Body of pancreas (tissue), 4 donors: ENCODE measurements around the gene PTPRN2.

Source experiments
- POLR2A ChIP-seq, 3 donors: fragments of 450-650 bp; IDR thresholded peaks; one replicate each; pipeline ENCODE4 v1.6.1; 2016; ENCODE audit warnings: antibody characterized with exemption in 3 of 3, mild to moderate bottlenecking in 2 of 3
- TF ChIP-seq, protein P1 (sequence below), 7 experiments: fragments of 450-650 bp in 4 of 7; fragments of 200-600 bp in 3 of 7; sonication (generic) in 3 of 7; IDR thresholded peaks; one replicate each; pipeline ENCODE4 v1.5.1; 2016 to 2019; ENCODE audit warnings: antibody characterized with exemption in 7 of 7

DNA sequence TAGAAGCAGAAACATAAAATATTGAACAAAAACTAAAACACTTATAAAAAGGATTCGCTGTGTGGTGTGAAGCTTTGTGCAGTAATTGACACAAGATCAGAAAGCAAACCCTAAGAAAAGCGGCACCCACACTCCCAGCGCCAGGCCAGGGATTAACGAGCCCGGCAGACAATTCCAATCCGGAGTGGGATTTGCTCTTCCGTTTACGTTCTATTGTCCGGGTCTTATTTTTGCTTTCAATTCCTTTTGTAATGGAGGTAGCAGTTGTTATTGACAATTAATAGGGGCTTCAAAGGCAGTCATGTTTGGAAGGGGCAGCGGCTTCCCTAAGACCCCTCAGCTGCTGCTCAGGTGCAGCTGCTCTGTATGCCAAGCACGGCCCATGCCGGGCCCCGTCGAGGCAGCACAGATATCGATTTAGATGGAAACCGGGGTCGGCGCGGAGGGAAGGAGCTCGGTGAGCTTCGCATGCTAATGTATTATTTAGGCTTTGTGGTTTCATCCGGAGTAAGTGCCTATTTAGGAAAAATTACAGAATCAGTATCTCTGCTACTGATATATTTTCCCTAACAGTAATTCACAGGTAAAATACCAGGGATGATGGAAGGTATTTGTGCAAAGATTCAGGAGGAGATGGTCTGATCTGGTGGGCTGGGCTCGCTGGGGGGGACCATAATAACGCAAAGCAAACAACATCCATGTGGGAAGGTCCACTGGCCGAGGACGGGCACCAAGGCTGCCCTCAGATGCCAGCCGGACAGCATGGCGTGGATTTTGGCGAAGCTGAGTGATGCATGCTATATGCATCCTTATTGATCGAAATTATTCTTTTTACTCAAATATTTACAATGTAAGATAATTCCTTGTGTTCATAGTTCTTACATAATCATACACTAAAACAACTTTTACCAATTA, 561.7 kb downstream of the PTPRN2 start:
- TF ChIP-seq, protein P1, sequence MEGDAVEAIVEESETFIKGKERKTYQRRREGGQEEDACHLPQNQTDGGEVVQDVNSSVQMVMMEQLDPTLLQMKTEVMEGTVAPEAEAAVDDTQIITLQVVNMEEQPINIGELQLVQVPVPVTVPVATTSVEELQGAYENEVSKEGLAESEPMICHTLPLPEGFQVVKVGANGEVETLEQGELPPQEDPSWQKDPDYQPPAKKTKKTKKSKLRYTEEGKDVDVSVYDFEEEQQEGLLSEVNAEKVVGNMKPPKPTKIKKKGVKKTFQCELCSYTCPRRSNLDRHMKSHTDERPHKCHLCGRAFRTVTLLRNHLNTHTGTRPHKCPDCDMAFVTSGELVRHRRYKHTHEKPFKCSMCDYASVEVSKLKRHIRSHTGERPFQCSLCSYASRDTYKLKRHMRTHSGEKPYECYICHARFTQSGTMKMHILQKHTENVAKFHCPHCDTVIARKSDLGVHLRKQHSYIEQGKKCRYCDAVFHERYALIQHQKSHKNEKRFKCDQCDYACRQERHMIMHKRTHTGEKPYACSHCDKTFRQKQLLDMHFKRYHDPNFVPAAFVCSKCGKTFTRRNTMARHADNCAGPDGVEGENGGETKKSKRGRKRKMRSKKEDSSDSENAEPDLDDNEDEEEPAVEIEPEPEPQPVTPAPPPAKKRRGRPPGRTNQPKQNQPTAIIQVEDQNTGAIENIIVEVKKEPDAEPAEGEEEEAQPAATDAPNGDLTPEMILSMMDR (IDR thresholded peaks at IDR 0.05), result no peak
- no peak for TF ChIP-seq POLR2A (IDR thresholded peaks at IDR 0.05)
